Measurements from ENCODE around the gene POLR1A.

The POLR1A gene

GRCh38 chr2:86003104-86003503 is 102.6 kb downstream of the POLR1A start:
- H3K36me3 ChIP-seq (ENCODE audit: control insufficient read depth in 2 of 2, insufficient read depth in 1 of 2, low read length in 2 of 2), result no peaks in the 10 kb centered on the region
- POLR2A ChIA-PET, result no interaction called here
- CTCF ChIA-PET, result no interaction called here

GRCh38 chr2:86002375-86002774 is 103.3 kb downstream of the POLR1A start:
- H3K9me3 ChIP-seq (ENCODE audit: control insufficient read depth, insufficient read depth, low read depth, low read length), result no peaks in the 10 kb centered on the region
- no peaks in the 10 kb centered on the region for H3K4me1 ChIP-seq (ENCODE audit: control insufficient read depth, insufficient read depth, low read length)
- ChIA-PET CTCF (no interaction called here), POLR2A (no interaction called here)
- H3K4me3 ChIP-seq (ENCODE audit: low read depth, low read length), result no peak overlapping the region
- no peaks in the 10 kb centered on the region for H3K36me3 ChIP-seq (ENCODE audit: control insufficient read depth in 2 of 2, insufficient read depth in 1 of 2, low read length in 2 of 2)
- no peak overlapping the region for H3K27ac ChIP-seq (ENCODE audit: extremely low read depth, low read depth, low read length)
- TF ChIP-seq, protein P1, sequence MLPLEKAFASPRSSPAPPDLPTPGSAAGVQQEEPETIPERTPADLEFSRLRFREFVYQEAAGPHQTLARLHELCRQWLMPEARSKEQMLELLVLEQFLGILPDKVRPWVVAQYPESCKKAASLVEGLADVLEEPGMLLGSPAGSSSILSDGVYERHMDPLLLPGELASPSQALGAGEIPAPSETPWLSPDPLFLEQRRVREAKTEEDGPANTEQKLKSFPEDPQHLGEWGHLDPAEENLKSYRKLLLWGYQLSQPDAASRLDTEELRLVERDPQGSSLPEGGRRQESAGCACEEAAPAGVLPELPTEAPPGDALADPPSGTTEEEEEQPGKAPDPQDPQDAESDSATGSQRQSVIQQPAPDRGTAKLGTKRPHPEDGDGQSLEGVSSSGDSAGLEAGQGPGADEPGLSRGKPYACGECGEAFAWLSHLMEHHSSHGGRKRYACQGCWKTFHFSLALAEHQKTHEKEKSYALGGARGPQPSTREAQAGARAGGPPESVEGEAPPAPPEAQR (tag by site-specific recombination; IDR thresholded peaks at IDR 0.05), result no peak
- TF ChIP-seq GLI4 (tag by site-specific recombination; IDR thresholded peaks at IDR 0.05) (no peak), ZNF529 (tag by site-specific recombination; IDR thresholded peaks at IDR 0.05; ENCODE audit: insufficient replicate concordance) (no peak), ZNF174 (tag by site-specific recombination; IDR thresholded peaks at IDR 0.05) (no peak), PBX3 (CRISPR knock-in tag; IDR thresholded peaks at IDR 0.05) (no peak), TCF7L2 (IDR thresholded peaks at IDR 0.05; ENCODE audit: borderline replicate concordance, low read depth, low read length) (no peak), KLF7 (tag by site-specific recombination; IDR thresholded peaks at IDR 0.05; ENCODE audit: borderline replicate concordance) (no peak), ZNF341 (tag by site-specific recombination; IDR thresholded peaks at IDR 0.05; ENCODE audit: low read depth) (no peak), ZNF398 (tag by site-specific recombination; IDR thresholded peaks at IDR 0.05) (no peak), ZSCAN30 (tag by site-specific recombination; IDR thresholded peaks at IDR 0.05) (no peak), SP2 (tag by site-specific recombination; IDR thresholded peaks at IDR 0.05) (no peak), ZNF623 (tag by site-specific recombination; IDR thresholded peaks at IDR 0.05) (no peak)
- TF ChIP-seq, protein P2, sequence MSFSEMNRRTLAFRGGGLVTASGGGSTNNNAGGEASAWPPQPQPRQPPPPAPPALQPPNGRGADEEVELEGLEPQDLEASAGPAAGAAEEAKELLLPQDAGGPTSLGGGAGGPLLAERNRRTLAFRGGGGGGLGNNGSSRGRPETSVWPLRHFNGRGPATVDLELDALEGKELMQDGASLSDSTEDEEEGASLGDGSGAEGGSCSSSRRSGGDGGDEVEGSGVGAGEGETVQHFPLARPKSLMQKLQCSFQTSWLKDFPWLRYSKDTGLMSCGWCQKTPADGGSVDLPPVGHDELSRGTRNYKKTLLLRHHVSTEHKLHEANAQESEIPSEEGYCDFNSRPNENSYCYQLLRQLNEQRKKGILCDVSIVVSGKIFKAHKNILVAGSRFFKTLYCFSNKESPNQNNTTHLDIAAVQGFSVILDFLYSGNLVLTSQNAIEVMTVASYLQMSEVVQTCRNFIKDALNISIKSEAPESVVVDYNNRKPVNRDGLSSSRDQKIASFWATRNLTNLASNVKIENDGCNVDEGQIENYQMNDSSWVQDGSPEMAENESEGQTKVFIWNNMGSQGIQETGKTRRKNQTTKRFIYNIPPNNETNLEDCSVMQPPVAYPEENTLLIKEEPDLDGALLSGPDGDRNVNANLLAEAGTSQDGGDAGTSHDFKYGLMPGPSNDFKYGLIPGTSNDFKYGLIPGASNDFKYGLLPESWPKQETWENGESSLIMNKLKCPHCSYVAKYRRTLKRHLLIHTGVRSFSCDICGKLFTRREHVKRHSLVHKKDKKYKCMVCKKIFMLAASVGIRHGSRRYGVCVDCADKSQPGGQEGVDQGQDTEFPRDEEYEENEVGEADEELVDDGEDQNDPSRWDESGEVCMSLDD (tag by site-specific recombination; IDR thresholded peaks at IDR 0.05), result no peak

More at GRCh38 chr2:86003104-86003503, 102.6 kb downstream of the POLR1A start:
- Histone ChIP-seq H3K4me3 (ENCODE audit: low read depth, low read length) (no peak overlapping the region), H3K27ac (ENCODE audit: extremely low read depth, low read depth, low read length) (no peak overlapping the region), H3K9me3 (ENCODE audit: control insufficient read depth, insufficient read depth, low read depth, low read length) (no peaks in the 10 kb centered on the region), H3K4me1 (ENCODE audit: control insufficient read depth, insufficient read depth, low read length) (no peaks in the 10 kb centered on the region)
- TF ChIP-seq ZNF830 (tag by site-specific recombination; IDR thresholded peaks at IDR 0.05; ENCODE audit: low read depth), result no peak
- TF ChIP-seq REST (tag by site-specific recombination; IDR thresholded peaks at IDR 0.05), result no peak
- TF ChIP-seq SCRT1 (tag by site-specific recombination; IDR thresholded peaks at IDR 0.05; ENCODE audit: borderline replicate concordance), result no peak
- TF ChIP-seq, protein P2 (tag by site-specific recombination; IDR thresholded peaks at IDR 0.05), result no peak
